HTERT RPE-1 (cell line): ENCODE data around the gene E2F4.

Source experiments
- in situ Hi-C: fragments of 300-500 bp; cut with MboI; formaldehyde crosslinking; loops from 4 replicates; pipeline ENCODE4 v1.14.3; 2020; ENCODE audit warnings: low sequenced_read_pairs

The E2F4 gene

GRCh38 chr16:67157106-67157748 is 34.7 kb upstream of the E2F4 start:
- in situ Hi-C loops = no loop called here

GRCh38 chr16:67157892-67158635 is 33.9 kb upstream of the E2F4 start:
- in situ Hi-C loops = no loop called here

- in situ Hi-C loops = no loop called here
These were observed 33.0 kb upstream of the E2F4 start for GRCh38 chr16:67158637-67159600.

- in situ Hi-C loops = no loop called here
These were observed 30.3 kb upstream of the E2F4 start for GRCh38 chr16:67161595-67162058.

GRCh38 chr16:67162506-67163163 is 29.3 kb upstream of the E2F4 start:
- in situ Hi-C loops = no loop called here

GRCh38 chr16:67163164-67163998 is 28.6 kb upstream of the E2F4 start:
- in situ Hi-C loops = no loop called here

GRCh38 chr16:67163999-67164558 is 27.9 kb upstream of the E2F4 start:
- in situ Hi-C loops = no loop called here

- in situ Hi-C loops = no loop called here
These were observed 27.3 kb upstream of the E2F4 start, which contains the start of gene HSF4 for GRCh38 chr16:67164599-67165061. HSF4 (plus strand) TSS chr16:67164745; CDS start chr16:67164812, 67 bp downstream.

GRCh38 chr16:67165121-67166078 is 26.6 kb upstream of the E2F4 start:
- in situ Hi-C loops = no loop called here

GRCh38 chr16:67166110-67166547 is 25.8 kb upstream of the E2F4 start:
- in situ Hi-C loops = no loop called here

- in situ Hi-C loops = no loop called here
These were observed 25.3 kb upstream of the E2F4 start for GRCh38 chr16:67166598-67167168.

GRCh38 chr16:67167588-67167987 is 24.4 kb upstream of the E2F4 start:
- in situ Hi-C loops = no loop called here

GRCh38 chr16:67169011-67169451 is 22.9 kb upstream of the E2F4 start:
- in situ Hi-C loops = no loop called here

- in situ Hi-C loops = no loop called here
These were observed 22.2 kb upstream of the E2F4 start for GRCh38 chr16:67169642-67170167.

- in situ Hi-C loops = no loop called here
These were observed 21.6 kb upstream of the E2F4 start, which contains the start of gene NOL3 for GRCh38 chr16:67170168-67170948. NOL3 (plus strand) TSS chr16:67170538.

- in situ Hi-C loops = no loop called here
These were observed 20.9 kb upstream of the E2F4 start for GRCh38 chr16:67170949-67171649.
